SH-SY5Y (cell line): Measurements from ENCODE around the gene EIF5.

Experiments used
- GATA2 ChIP-seq: IDR thresholded peaks from 2 replicates; pipeline ENCODE4 v1.6.1; 2011; ENCODE audit warnings: mild to moderate bottlenecking, low read depth, low read length
- GATA3 ChIP-seq: IDR thresholded peaks from 2 replicates; pipeline ENCODE4 v1.6.1; 2011; ENCODE audit warnings: low read depth, mild to moderate bottlenecking, low read length, moderate library complexity

Gene EIF5

DNA sequence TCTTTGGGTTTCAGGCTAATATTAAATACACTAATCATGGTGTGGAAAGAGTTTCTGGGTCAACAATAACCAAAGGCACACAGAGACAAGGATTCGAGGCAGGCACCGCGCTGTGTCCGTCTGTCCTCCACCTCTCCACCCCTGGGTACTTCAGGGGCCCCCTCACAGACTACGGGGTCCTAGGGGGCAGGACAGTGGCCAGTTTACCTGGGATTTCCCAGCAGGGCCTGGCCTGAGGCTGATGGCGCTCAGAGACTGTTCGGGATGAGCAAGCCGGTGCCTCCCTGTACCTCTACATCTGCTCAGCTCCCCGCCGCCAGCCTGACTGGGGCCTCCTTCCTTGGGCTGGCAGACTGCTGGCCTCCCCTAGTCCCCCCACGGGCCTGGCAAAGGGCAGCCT is 18.1 kb upstream of the EIF5 start:
- no peak for TF ChIP-seq GATA3
- no peak for TF ChIP-seq GATA2

DNA sequence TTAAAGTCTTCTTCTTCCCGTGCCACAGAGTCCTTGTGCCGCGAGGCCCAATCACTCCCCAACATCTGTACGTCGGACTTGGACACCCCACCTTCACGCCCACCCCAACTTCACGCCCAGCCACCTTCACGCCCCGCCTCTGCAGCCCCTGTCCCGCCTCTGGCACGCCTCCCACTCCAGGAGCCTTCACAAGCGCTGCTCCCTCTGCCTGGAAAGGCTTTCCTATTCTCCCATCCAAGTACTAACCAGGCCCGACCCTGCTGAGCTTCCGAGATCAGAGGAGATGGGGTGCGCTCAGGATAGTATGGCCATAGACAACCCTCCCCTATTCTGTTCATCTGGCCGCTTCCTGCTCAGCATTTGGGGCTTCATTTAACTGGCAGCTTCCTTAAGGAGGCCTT is 17.3 kb upstream of the EIF5 start:
- TF ChIP-seq GATA2 (no peak), GATA3 (no peak)

DNA sequence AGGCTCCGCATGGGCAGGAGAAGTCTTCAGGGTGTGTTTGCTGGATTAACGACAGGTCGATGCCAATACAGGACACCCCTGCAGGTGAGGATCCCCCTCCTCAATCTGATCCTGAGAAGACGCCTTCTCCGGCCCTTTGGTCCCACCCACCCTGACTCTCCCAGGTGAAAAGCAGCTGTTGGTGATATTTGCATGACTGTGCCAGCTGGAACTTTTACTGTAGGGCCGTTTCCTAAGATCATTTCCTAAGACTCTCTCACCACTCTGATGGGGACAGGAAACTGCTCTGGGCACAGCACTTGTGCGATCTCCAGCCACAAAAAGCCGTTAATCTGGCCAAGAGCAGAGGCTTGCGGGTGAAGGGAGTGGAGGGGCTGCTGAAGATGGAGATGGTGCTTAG is 16.8 kb upstream of the EIF5 start:
- TF ChIP-seq GATA2 (no peak), GATA3 (no peak)

DNA sequence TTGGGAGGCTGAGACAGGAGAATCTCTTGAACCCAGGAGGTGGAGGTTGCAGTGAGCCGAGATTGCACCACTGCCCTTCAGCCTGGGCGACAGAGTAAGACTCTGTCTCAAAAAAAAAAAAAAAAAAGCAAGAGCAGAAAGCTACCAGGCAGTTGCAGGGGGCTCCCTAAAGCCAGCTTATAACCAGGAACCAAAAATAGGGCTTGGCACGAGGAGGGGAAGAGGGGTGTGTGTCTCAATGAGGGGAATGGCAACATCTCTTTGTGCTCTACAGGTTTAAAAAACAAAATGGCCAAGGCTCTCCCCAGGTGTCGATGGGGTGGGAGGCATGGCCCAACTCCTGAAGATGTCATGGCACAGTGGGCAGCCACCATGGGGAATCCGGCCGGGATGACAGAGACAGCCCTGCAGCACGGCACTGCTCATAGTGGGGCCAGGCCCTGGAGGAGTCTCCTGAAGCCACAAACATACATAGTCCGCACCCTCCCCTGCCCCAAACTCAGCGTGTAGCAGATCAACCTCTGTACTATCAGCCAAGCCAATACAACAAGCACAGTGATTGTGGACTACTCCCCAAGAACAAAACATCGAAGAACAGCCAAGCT is 16.0 kb upstream of the EIF5 start:
- TF ChIP-seq GATA3 = no peak
- no peak for TF ChIP-seq GATA2

DNA sequence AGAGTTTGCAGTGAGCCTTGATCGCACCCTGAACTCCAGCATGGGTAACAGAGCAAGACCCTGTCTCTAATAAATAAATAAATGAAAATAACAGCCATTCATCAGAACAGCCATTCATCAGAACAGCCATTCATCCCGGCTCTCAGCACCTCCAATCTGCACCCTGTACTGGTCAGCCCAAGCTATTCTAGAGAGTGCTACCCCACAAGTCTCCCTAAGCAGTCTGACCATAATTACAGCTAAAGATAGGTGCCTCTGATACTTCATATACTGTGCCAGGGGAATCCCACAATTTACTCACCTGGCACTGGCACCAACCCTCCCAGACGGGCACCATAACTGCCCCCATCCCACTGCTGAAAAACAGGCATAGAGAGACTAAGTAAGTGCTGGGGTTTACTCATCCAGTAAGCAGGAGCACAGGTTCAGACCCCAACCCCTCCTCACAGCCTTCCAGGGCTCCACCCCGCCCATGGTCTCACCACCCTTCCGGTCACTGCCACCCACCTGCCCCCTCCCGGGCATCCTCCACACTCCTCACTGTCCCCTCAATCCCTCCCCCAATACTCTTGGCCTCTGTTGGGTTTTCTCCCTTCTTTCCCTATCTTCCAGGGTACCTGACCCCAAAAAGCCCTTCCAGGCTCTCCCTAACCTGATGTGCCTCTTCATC is 15.2 kb upstream of the EIF5 start:
- TF ChIP-seq GATA2 (no peak), GATA3 (no peak)

DNA sequence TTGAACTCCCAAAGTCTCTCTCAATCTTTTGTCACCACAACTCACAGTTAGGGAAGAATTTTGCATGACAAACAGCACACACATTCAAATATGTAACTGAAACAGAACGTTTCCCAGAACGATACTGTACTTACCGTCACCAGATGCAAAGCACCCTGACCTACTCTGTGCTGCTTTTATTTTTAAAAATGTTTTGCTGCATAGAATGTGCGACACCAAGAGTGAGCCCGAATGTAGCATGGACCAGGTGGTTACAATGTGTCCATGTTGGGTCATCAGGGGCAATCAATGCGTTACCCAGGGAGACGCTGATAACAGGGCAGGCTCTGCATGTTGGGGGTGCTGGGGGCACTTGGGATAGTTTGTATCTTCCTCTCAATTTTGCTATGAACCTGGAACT is 14.6 kb upstream of the EIF5 start:
- TF ChIP-seq GATA2 (no peak), GATA3 (no peak)

DNA sequence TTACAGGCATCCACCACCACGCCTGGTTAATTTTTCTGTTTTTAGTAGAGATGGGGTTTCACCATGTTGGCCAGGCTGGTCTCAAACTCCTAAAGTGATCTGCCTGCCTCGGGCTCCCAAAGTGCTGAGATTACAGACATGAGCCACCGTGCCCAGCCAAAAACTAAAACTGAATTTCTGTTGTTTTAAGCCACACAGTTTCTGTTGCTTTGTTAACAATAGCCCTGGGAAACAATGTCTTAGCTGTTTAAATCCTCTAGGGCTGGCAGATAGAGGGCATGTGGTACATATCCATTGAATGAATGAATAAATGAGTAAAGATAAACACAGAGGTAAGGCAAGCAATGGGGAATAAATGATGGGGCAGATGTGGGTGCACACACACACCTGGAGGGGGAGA is 8.0 kb upstream of the EIF5 start:
- TF ChIP-seq GATA2 = no peak
- no peak for TF ChIP-seq GATA3

DNA sequence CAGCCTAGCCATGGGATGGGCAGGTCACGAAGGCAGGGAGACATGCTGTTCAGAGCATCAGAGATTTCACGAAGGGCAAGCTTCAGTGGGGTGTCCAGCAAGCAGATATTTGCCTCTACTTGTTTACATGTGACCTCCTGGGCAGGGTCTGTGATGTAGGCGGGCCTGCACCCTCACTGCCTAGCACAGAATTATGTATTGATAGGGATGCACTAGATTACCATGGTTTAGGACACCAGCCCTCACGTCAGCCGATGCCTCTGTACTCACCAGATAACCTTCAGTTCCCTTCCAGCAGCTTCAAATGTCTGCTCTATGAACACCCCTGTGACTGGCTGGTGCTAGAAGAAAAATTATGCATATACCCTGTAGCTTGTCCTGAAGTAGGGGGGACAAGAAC is 5.1 kb upstream of the EIF5 start:
- no peak for TF ChIP-seq GATA2
- TF ChIP-seq GATA3 = no peak

DNA sequence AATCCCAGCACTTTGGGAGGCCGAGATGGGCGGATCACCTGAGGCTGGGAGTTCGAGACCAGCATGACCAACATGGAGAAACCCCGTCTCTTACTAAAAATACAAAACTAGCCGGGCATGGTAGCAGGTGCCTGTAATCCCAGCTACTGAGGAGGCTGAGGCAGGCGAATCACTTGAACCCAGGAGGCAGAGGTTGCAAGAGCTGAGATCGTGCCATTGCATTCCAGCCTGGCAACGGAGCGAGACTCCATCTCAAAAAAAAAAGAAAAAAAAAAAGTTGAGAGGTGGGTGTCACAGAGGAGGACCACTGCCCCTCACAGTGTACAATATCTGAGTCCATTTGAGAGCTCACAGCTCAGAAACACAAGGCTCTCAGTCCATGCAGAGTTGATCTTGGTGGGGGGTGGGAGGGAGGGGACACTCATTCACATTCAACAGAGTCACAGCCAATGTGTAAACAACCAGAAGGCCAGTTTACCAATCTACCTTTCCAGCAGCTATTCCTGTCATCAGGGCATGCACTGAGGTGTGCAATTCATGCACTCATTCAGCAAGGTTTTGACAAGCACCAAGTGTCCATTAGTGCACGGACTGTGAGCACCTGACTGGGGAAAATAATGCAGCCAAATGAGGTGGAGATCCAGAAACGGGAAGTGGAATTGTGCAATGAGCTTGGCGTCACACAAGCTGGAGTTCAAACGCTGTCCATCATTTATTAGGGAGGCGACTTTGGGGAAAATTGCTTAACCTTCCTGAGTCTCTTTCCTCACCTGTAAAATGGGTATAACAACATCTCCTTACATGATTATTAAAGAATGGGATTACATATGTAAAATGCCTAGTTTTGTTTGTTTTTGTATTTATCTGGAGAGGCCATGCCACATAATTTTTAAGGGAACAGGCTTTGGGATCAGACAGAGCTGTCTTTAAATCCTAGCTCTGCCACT is 4.4 kb upstream of the EIF5 start:
- TF ChIP-seq GATA3 (no peak), GATA2 (no peak)

DNA sequence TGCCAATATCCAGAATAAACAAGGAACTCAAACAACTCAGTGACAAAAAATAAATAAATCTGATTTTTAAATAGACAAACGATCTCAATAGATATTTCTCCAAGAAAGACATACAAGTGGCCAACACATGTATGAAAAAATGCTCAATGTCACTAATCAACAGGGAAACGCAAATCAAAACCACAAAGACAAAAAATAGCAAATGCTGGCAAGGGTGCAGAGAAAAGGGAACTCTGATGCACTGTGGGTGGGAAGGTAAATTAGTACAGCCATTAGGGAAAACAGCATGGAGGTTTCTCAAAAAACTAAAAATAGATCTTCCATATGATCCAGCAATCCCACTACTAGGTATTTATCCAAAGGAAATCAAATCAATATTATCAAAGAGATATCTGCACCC is 3.5 kb upstream of the EIF5 start:
- no peak for TF ChIP-seq GATA3
- no peak for TF ChIP-seq GATA2

DNA sequence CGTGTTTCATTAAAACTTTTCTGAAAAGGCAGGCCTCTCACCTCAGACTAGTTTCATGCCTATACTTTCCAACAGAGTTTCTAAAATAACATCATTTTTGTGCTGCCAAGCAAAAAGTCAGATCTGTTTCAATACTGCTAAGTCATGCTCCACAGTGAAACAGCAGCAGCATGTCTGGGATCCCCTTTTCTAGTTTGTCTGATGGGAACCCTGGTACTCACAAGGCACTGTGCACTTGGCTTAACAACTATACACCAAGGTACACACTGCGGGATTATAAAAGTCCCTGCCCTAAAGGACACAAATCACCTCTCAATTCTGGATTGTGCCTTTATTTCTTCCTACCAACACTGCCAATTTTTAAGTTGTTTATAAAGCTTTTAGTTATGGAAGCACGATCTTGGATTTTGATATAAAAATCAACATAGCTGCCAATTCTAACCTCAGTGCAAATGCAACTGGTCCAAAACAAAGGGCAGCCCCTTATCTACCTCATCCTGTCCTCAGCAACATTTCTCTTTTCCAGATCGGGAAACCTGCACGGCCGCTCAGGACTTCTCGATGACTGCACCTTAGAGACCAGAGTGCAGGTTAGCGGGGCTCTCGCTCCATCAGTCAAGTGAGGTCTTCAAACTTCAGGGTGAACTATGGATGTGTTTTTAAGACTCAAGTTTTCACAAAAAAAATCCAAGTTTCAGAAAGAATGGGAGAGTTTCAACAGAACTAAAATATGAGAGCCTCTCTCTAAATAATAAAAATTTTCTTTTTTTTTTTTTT is 1.7 kb upstream of the EIF5 start:
- TF ChIP-seq GATA2 = no peak
- TF ChIP-seq GATA3 = no peak

DNA sequence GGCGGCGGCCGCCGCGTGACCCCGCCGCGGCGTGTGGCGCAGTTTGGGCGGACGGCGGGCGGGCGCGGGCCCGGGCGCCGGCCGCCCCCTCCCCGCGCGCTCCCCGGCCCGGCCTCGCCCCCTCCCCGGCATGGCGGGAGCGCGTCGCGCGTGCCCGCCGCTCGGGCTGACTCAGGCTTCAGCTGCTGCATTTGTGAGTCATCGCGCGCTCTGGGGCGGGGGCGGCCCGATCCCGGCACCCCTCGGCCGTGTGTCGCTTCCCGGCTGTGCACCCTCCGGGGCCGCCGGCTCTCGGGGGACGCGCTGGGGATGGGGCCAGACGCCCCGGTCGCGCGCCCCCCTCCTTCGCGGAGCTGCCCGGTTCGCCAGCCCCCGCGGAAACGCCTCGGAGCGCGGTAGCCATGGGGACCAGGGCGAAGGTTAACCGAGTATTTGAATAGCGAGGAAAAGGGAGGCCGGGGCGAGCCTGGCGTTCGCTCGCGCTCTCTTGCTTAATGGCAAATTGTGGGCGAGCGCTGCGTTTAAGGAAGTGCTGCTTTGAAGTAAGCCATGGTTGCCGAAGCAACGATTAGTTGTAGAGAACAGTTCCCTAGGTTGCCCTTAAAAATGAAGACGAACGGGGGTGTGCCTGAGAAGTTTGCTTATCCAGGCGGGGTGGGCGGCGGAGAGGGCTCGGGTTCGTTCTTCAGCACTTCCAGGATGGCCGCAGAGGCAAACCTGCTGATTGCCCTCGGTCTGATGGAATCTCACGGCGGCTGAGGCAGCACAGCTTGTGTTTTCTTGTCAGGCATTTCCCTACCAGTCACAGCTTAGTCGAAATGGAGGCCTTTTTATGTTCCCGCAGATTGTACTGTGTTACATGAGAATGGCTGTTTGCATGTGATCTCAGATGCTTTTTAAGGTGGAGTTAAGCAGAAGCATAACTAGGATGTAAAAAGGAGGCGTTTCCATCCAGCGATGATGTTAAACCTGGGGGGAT is 896 bp downstream of the EIF5 start:
- TF ChIP-seq GATA2 (no peak), GATA3 (no peak)

DNA sequence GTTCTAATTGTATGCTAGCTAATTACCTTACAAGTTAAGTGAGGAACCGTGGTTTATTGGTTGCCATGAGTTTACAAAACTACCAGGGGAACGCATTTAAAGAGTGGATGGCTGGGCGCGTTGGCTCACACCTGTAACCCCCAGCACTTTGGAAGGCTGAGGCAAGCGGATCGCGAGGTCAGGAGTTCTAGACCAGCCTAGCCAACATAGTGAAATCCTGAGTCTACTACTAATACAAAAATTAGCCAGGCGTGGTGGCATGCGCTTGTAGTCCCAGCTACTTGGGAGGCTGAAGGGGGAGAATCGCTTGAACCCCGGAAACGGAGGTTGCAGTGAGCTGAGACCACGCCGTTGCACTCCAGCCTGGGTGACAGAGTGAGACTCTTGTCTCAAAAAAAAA is 2.2 kb downstream of the EIF5 start:
- TF ChIP-seq GATA3 (no peak), GATA2 (no peak)

DNA sequence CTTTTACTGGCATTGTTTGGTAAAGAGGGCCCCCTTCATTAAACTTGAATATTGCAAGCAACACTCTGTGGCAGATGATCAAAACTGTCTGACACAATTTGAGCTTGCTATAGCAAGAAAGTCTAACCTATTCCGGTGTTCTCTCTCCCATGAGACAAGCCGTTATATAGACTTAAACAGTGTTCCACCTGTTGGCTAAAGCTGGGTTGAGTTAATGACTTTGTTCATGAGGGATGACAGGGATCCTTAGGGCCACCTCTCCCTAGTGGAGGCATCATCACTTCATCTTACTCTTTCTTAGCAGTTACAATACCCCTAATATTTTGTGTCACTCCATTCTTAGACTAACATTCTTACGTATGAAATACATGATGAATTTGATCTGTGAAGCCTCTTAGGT is 3.8 kb downstream of the EIF5 start:
- TF ChIP-seq GATA2 = no peak
